HepG2 (cell line): Measurements from ENCODE around the gene TMEM231. TPM values are rescaled to one million over a fixed set of nuclear protein-coding genes. Genes with fewer than 3 reads are reported as not detected.

Experiments
- AGO2 ChIP-seq: fragments of 200-400 bp; formaldehyde crosslinking; optimal IDR thresholded peaks from 2 replicates; pipeline ENCODE3; 2017; ENCODE audit warnings: mild to moderate bottlenecking, low read depth, low read length, moderate library complexity
- ARNTL ChIP-seq: sonication (generic); formaldehyde crosslinking; IDR thresholded peaks from 2 replicates; pipeline ENCODE4 v1.4.0; 2020; ENCODE audit warnings: mild to moderate bottlenecking, missing genetic modification reagents
- ATF7 ChIP-seq, 2 experiments: fragments of 450-650 bp in 1 of 2; sonication (generic) in 1 of 2; formaldehyde crosslinking in 1 of 2; IDR thresholded peaks; 2 replicates each; pipeline versions ENCODE4 v1.4.0 to v1.6.1; 2016 to 2020; ENCODE audit warnings: antibody characterized with exemption in 1 of 2, mild to moderate bottlenecking in 1 of 2, missing genetic modification reagents in 1 of 2
- CEBPB ChIP-seq: IDR thresholded peaks from 2 replicates; pipeline ENCODE4 v1.6.1; 2011; ENCODE audit warnings: low read depth, low read length, improper control_type of control experiment, borderline replicate concordance
- CENPX ChIP-seq: sonication (generic); formaldehyde crosslinking; IDR thresholded peaks from 2 replicates; pipeline ENCODE4 v1.9.0; 2021; ENCODE audit warnings: mild to moderate bottlenecking, missing genetic modification reagents, moderate library complexity
- HHEX ChIP-seq: IDR thresholded peaks from 2 replicates; pipeline ENCODE4 v1.6.1; 2016; ENCODE audit warnings: control low read depth
- KLF16 ChIP-seq, 2 experiments: sonication (generic) in 1 of 2; formaldehyde crosslinking in 1 of 2; IDR thresholded peaks; 2 replicates each; pipeline versions ENCODE4 v1.6.1 to v1.8.0; 2016 to 2023; ENCODE audit warnings: missing genetic modification reagents in 2 of 2, missing compliant biosample characterization in 1 of 2
- NAIF1 ChIP-seq: sonication (generic); formaldehyde crosslinking; IDR thresholded peaks from 2 replicates; pipeline ENCODE4 v1.5.0; 2020; ENCODE audit warnings: mild to moderate bottlenecking, missing genetic modification reagents, borderline replicate concordance
- NFKBIZ ChIP-seq: IDR thresholded peaks from 2 replicates; pipeline ENCODE4 v1.6.1; 2018; ENCODE audit warnings: missing genetic modification reagents, missing compliant biosample characterization
- SETDB1 ChIP-seq: sonication (generic); formaldehyde crosslinking; IDR thresholded peaks from 2 replicates; pipeline ENCODE4 v1.5.1; 2020; ENCODE audit warnings: missing genetic modification reagents, mild to moderate bottlenecking, borderline replicate concordance
- SPEN ChIP-seq: sonication (generic); formaldehyde crosslinking; IDR thresholded peaks from 2 replicates; pipeline ENCODE4 v1.5.1; 2020; ENCODE audit warnings: low read depth, mild to moderate bottlenecking, missing genetic modification reagents
- TGIF2 ChIP-seq: IDR thresholded peaks from 2 replicates; pipeline ENCODE4 v1.6.1; 2016; ENCODE audit warnings: control low read depth, missing compliant biosample characterization
- U2AF1 ChIP-seq: fragments of 200-400 bp; formaldehyde crosslinking; optimal IDR thresholded peaks from 2 replicates; pipeline ENCODE3; 2017; ENCODE audit warnings: mild to moderate bottlenecking, low read depth, low read length
- ZMYM2 ChIP-seq: sonication (generic); formaldehyde crosslinking; IDR thresholded peaks from 2 replicates; pipeline ENCODE4 v1.8.0; 2022; ENCODE audit warnings: mild to moderate bottlenecking, missing genetic modification reagents
- ZNF343 ChIP-seq: sonication (generic); formaldehyde crosslinking; IDR thresholded peaks from 2 replicates; pipeline ENCODE4 v1.4.0; 2020; ENCODE audit warnings: mild to moderate bottlenecking, missing genetic modification reagents
- ZNF530 ChIP-seq: sonication (generic); formaldehyde crosslinking; IDR thresholded peaks from 2 replicates; pipeline ENCODE4 v1.5.0; 2020; ENCODE audit warnings: low read depth, mild to moderate bottlenecking, missing genetic modification reagents
- ZNF614 ChIP-seq: IDR thresholded peaks from 2 replicates; pipeline ENCODE4 v1.6.1; 2018; ENCODE audit warnings: missing biosample characterization, missing genetic modification reagents, inconsistent platforms, borderline replicate concordance
- ZNF703 ChIP-seq: sonication (generic); formaldehyde crosslinking; IDR thresholded peaks from 2 replicates; pipeline ENCODE4 v1.5.1; 2020; ENCODE audit warnings: missing genetic modification reagents, mild to moderate bottlenecking, moderate library complexity, borderline replicate concordance
- ZNF841 ChIP-seq: sonication (generic); formaldehyde crosslinking; IDR thresholded peaks from 2 replicates; pipeline ENCODE4 v1.8.1; 2023; ENCODE audit warnings: missing genetic modification reagents, borderline replicate concordance
- polyA plus RNA-seq, 8 experiments: library from polyadenylated mRNA; depleted of rRNA in 3 of 8; stranded (reverse) in 7 of 8; unstranded in 1 of 8; fragments of >200 nt; fragmentation: Illumina TruSeq in 4 of 8; extraction: Trizol in 4 of 8; gene quantifications; 2 replicates each; pipeline versions ENCODE4 v1.2.1 to v1.2.3, GENCODE V29; 2011 to 2016; ENCODE audit warnings: low read depth in 4 of 8, missing spikeins in 1 of 8, mixed read lengths in 1 of 8; ENCODE audit not compliant: insufficient read depth in 1 of 8
- total RNA-seq, 5 experiments: library from RNA; depleted of rRNA; stranded (reverse); fragments of >200 nt; fragmentation: Illumina TruSeq; extraction: Trizol; gene quantifications; 2 replicates each; pipeline ENCODE4 v1.2.3, GENCODE V29; 2016; ENCODE audit warnings: low read depth in 1 of 5
- TF ChIP-seq, protein P1 (sequence below), 2 experiments: sonication (generic) in 1 of 2; formaldehyde crosslinking in 1 of 2; IDR thresholded peaks; 2 replicates each; pipeline versions ENCODE4 v1.6.1 to v1.9.0; 2014 to 2022; ENCODE audit warnings: antibody characterized with exemption in 1 of 2, borderline replicate concordance in 1 of 2, inconsistent platforms in 1 of 2, low read depth in 1 of 2, missing genetic modification reagents in 1 of 2
- TF ChIP-seq, protein P2 (sequence below): sonication (generic); formaldehyde crosslinking; IDR thresholded peaks from 2 replicates; pipeline ENCODE4 v1.8.1; 2022; ENCODE audit warnings: low read depth, mild to moderate bottlenecking, missing genetic modification reagents

Gene TMEM231
- total and polyA plus RNA-seq, 2 of the 13 experiments (the other 11 are each of a cell fraction or from before 2014, with no cell fraction given): 3.5 to 7.4 TPM

DNA sequence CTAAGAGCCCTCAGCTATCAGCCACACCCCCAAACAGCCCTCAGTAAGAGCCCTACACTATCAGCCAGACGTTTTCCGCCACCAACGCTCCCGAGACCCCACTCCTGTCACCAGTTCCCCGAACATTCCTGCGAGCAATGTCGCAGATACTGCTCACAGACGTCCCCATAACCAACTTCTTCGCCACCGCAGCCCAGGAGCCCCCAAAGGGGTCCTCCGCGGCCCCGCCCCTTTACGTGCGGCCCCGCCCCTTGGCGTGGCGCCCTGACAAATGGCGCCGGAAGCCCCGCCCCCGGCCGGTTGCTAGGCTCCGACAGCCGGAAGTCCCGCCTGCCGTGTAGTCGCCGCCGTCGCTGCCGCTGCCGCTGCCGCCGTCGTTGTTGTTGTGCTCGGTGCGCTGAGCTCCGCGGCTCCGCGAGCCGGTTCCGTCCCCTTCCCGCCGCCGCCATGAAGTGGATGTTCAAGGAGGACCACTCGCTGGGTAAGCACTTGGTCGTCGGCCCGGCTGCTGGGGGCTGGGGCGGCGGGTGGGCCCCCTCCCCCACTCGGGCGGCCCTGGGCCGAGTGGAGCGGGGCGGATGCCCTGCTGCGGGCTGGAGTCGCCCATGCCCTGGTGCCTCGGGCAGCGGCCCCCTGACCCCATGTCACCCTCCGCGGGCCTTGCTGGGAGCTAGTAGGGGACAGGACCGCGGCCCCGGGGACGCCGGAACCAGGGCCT, 10.1 kb upstream of the TMEM231 start, which contains the start of gene GABARAPL2 (continued):
- TF ChIP-seq, protein P1, sequence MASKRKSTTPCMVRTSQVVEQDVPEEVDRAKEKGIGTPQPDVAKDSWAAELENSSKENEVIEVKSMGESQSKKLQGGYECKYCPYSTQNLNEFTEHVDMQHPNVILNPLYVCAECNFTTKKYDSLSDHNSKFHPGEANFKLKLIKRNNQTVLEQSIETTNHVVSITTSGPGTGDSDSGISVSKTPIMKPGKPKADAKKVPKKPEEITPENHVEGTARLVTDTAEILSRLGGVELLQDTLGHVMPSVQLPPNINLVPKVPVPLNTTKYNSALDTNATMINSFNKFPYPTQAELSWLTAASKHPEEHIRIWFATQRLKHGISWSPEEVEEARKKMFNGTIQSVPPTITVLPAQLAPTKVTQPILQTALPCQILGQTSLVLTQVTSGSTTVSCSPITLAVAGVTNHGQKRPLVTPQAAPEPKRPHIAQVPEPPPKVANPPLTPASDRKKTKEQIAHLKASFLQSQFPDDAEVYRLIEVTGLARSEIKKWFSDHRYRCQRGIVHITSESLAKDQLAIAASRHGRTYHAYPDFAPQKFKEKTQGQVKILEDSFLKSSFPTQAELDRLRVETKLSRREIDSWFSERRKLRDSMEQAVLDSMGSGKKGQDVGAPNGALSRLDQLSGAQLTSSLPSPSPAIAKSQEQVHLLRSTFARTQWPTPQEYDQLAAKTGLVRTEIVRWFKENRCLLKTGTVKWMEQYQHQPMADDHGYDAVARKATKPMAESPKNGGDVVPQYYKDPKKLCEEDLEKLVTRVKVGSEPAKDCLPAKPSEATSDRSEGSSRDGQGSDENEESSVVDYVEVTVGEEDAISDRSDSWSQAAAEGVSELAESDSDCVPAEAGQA (IDR thresholded peaks at IDR 0.05; ENCODE audit: low read depth): peak; percentile 47; the same call in 1 of the 2 replicates
- TF ChIP-seq, protein P1 (CRISPR knock-in tag; IDR thresholded peaks at IDR 0.05; ENCODE audit: borderline replicate concordance): peak; percentile 92; the same call in 1 of the 2 replicates
- no peak for TF ChIP-seq CENPX
- TF ChIP-seq ARNTL (CRISPR knock-in tag): peak; percentile 70; the same call in 1 of the 2 replicates
- no peak for TF ChIP-seq ZNF343 (CRISPR knock-in tag)
- no peak for TF ChIP-seq ZNF841 (CRISPR knock-in tag)
- TF ChIP-seq NFKBIZ: peak; percentile 40; the same call in 1 of the 2 replicates
- TF ChIP-seq HHEX: no peak
- TF ChIP-seq ZNF530: no peak
- TF ChIP-seq, protein P2, sequence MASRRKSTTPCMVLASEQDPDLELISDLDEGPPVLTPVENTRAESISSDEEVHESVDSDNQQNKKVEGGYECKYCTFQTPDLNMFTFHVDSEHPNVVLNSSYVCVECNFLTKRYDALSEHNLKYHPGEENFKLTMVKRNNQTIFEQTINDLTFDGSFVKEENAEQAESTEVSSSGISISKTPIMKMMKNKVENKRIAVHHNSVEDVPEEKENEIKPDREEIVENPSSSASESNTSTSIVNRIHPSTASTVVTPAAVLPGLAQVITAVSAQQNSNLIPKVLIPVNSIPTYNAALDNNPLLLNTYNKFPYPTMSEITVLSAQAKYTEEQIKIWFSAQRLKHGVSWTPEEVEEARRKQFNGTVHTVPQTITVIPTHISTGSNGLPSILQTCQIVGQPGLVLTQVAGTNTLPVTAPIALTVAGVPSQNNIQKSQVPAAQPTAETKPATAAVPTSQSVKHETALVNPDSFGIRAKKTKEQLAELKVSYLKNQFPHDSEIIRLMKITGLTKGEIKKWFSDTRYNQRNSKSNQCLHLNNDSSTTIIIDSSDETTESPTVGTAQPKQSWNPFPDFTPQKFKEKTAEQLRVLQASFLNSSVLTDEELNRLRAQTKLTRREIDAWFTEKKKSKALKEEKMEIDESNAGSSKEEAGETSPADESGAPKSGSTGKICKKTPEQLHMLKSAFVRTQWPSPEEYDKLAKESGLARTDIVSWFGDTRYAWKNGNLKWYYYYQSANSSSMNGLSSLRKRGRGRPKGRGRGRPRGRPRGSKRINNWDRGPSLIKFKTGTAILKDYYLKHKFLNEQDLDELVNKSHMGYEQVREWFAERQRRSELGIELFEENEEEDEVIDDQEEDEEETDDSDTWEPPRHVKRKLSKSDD (CRISPR knock-in tag): peak; percentile 53; the same call in 1 of the 2 replicates
- TF ChIP-seq TGIF2 (CRISPR knock-in tag): no peak
- no peak for TF ChIP-seq ZMYM2 (CRISPR knock-in tag)
- TF ChIP-seq NAIF1 (CRISPR knock-in tag): 0 out of 2 replicates have a peak, but pooled peaks have one; percentile 62
- no peak for TF ChIP-seq SETDB1 (CRISPR knock-in tag)
- TF ChIP-seq ZNF703 (CRISPR knock-in tag): 0 out of 2 replicates have a peak, but pooled peaks have one; percentile 23
- TF ChIP-seq CEBPB: no peak
- peak; percentile 91 for TF ChIP-seq AGO2
- no peak for TF ChIP-seq U2AF1
- peak; percentile 84 for TF ChIP-seq SPEN (CRISPR knock-in tag)
- no peak for TF ChIP-seq ATF7 (IDR thresholded peaks at IDR 0.05)
- no peak for TF ChIP-seq ATF7 (CRISPR knock-in tag; IDR thresholded peaks at IDR 0.05)
- TF ChIP-seq KLF16 (CRISPR knock-in tag; IDR thresholded peaks at IDR 0.05): peak in 1 of 2 experiments; percentile 37; a peak in 2 of 4 replicates
- TF ChIP-seq ZNF614 (CRISPR knock-in tag): no peak; the same call in 1 of the 2 replicates
